ENCODE data around the gene ALOXE3.

ALOXE3 gene

DNA sequence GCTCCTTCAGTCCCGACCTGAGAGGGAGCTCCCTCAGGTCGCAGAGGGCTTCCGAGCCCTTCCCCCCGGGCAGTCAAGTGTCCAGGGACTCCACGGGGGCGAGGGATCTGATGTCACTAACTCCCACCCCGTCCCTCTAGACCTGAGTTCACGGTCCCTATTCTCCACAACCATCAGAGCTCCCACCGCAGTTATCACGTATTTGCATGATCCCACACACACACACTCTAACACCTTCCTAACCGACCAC lies 37.6 kb upstream of the ALOXE3 start:
- TF ChIP-seq FOXA1 (IDR thresholded peaks at IDR 0.05), result no peak
- TF ChIP-seq ARNT (IDR thresholded peaks at IDR 0.05), result no peak
- no peak for TF ChIP-seq FOXM1 (IDR thresholded peaks at IDR 0.05; ENCODE audit: borderline replicate concordance)
- TF ChIP-seq SP1 (IDR thresholded peaks at IDR 0.05), result no peak
- TF ChIP-seq NFRKB (IDR thresholded peaks at IDR 0.05), result no peak
- TF ChIP-seq ZNF384 (IDR thresholded peaks at IDR 0.05), result no peak
- TF ChIP-seq CTBP1 (IDR thresholded peaks at IDR 0.05; ENCODE audit: borderline replicate concordance), result no peak
- TF ChIP-seq LEF1 (IDR thresholded peaks at IDR 0.05; ENCODE audit: borderline replicate concordance), result no peak
- no peak for TF ChIP-seq BHLHE40 (IDR thresholded peaks at IDR 0.05; ENCODE audit: borderline replicate concordance)
- TF ChIP-seq SUZ12 (IDR thresholded peaks at IDR 0.05), result no peak
- no peak for TF ChIP-seq FOXK2 (IDR thresholded peaks at IDR 0.05)
- no peak for TF ChIP-seq ELF4 (IDR thresholded peaks at IDR 0.05)
- TF ChIP-seq TARDBP (IDR thresholded peaks at IDR 0.05), result no peak
- TF ChIP-seq, protein P1, sequence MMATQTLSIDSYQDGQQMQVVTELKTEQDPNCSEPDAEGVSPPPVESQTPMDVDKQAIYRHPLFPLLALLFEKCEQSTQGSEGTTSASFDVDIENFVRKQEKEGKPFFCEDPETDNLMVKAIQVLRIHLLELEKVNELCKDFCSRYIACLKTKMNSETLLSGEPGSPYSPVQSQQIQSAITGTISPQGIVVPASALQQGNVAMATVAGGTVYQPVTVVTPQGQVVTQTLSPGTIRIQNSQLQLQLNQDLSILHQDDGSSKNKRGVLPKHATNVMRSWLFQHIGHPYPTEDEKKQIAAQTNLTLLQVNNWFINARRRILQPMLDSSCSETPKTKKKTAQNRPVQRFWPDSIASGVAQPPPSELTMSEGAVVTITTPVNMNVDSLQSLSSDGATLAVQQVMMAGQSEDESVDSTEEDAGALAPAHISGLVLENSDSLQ (IDR thresholded peaks at IDR 0.05), result no peak
- TF ChIP-seq HDGF (IDR thresholded peaks at IDR 0.05; ENCODE audit: borderline replicate concordance), result no peak
- TF ChIP-seq L3MBTL2 (conservative IDR thresholded peaks at IDR 0.05), result no peak
- CTCF ChIA-PET, result interaction anchor here (1.1 kb wide), 1 partner anchor 34 kb away, joined by 3 read pairs; no protein-coding TSS in a partner anchor
- DNase-seq (ENCODE audit: extremely low spot score), result no peak
- POLR2A ChIA-PET, result interaction anchor here (0.6 to 2.8 kb wide), 9 partner anchors 8 to 66 kb away, joined by 3 to 27 read pairs (median 8); partner anchors contain the start of genes AURKB, BORCS6 and HES7

DNA sequence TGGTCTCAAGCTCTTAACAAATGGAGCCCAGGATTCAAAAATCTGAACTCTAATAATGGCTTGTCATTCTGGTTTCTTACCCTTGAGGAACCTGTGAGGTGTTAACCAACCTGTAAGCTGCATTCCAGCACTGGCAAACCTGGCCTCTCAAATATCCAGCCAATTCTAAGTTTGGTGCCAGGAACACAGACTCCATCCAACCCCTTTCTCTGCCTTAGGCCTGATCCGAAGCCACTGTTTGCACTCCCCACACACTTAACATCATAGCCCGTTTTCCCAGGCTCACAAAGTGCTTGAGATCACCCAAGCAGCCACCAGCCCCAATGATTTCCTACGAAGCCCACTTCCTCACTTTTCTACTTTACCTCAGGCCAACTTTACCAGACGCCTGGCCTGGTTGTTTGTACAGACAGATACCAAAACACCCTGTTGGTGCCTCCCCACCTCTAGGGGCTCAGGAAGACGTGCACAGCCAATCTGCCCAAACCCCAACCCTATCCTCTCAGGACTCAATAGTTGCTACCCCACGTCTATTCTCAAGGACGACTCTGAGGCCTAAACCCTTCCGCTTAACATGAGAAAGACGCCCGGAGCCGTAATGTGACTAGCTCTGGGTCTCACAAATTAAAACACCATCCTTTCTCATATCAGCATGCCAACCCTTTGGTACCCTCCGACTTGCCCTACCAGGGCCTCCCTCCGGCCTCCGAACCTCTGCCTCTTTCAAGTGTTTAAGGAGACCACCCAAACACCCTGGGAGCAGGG lies 37.1 kb upstream of the ALOXE3 start:
- POLR2A ChIA-PET, result interaction anchor here (1.6 to 6.1 kb wide), 6 partner anchors 16 to 55 kb away, joined by 3 to 53 read pairs (median 12); partner anchors contain the start of genes AURKB, HES7 and TMEM107
- DNase-seq (ENCODE audit: extremely low spot score), result no peak
- CTCF ChIA-PET, result no interaction called here
- no peak for TF ChIP-seq BHLHE40 (IDR thresholded peaks at IDR 0.05; ENCODE audit: borderline replicate concordance)
- TF ChIP-seq, protein P1 (IDR thresholded peaks at IDR 0.05), result no peak
- TF ChIP-seq FOXM1 (IDR thresholded peaks at IDR 0.05; ENCODE audit: borderline replicate concordance), result no peak
- no peak for TF ChIP-seq TARDBP (IDR thresholded peaks at IDR 0.05)
- no peak for TF ChIP-seq CTBP1 (IDR thresholded peaks at IDR 0.05; ENCODE audit: borderline replicate concordance)
- no peak for TF ChIP-seq NFRKB (IDR thresholded peaks at IDR 0.05)
- TF ChIP-seq ZNF384 (IDR thresholded peaks at IDR 0.05), result no peak
- no peak for TF ChIP-seq SUZ12 (IDR thresholded peaks at IDR 0.05)
- no peak for TF ChIP-seq FOXA1 (IDR thresholded peaks at IDR 0.05)
- no peak for TF ChIP-seq ARNT (IDR thresholded peaks at IDR 0.05)
- TF ChIP-seq LEF1 (IDR thresholded peaks at IDR 0.05; ENCODE audit: borderline replicate concordance), result no peak
- TF ChIP-seq FOXK2 (IDR thresholded peaks at IDR 0.05), result no peak
- TF ChIP-seq HDGF (IDR thresholded peaks at IDR 0.05; ENCODE audit: borderline replicate concordance), result no peak
- TF ChIP-seq SP1 (IDR thresholded peaks at IDR 0.05), result no peak
- no peak for TF ChIP-seq L3MBTL2 (conservative IDR thresholded peaks at IDR 0.05)
- TF ChIP-seq ELF4 (IDR thresholded peaks at IDR 0.05), result no peak

DNA sequence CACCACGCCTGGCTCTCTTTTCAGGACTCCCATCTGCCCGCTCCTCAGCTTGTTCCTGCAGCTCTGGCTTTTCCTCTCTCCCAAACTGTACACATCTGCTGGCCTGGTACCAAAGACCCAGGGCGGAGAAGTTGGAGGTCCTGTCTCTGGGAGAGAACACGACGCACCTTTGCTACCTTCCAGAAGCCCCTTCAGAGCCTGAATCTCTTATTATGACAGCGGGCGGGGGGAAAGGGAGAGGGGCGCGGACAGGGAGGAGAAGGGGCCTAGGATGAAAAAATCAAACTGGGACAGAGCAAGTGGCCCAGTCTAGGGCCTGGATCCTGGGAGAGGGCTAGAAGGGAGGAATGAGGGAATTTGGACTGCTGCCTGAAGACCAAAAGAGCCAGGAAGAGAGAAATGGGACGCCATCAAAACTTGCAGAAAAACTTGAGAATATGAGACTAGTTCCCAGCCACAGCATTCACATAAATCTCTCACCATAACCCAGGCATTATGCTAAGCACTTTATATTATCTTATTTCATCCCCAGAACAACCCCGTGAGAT lies 36.4 kb upstream of the ALOXE3 start:
- ChIA-PET CTCF (no interaction called here), POLR2A (interaction anchor here (1.2 to 6.1 kb wide), 6 partner anchors 15 to 140 kb away, joined by 3 to 53 read pairs (median 4); partner anchors contain the start of genes CTC1, SLC25A35 and TMEM107)
- DNase-seq (ENCODE audit: extremely low spot score), result no peak
- TF ChIP-seq L3MBTL2 (conservative IDR thresholded peaks at IDR 0.05) (no peak), LEF1 (IDR thresholded peaks at IDR 0.05; ENCODE audit: borderline replicate concordance) (no peak), HDGF (IDR thresholded peaks at IDR 0.05; ENCODE audit: borderline replicate concordance) (no peak), CTBP1 (IDR thresholded peaks at IDR 0.05; ENCODE audit: borderline replicate concordance) (no peak), NFRKB (IDR thresholded peaks at IDR 0.05) (no peak), FOXK2 (IDR thresholded peaks at IDR 0.05) (no peak), FOXM1 (IDR thresholded peaks at IDR 0.05; ENCODE audit: borderline replicate concordance) (no peak), TARDBP (IDR thresholded peaks at IDR 0.05) (no peak), BHLHE40 (IDR thresholded peaks at IDR 0.05; ENCODE audit: borderline replicate concordance) (no peak), SP1 (IDR thresholded peaks at IDR 0.05) (no peak), FOXA1 (IDR thresholded peaks at IDR 0.05) (no peak), ARNT (IDR thresholded peaks at IDR 0.05) (no peak), SUZ12 (IDR thresholded peaks at IDR 0.05) (no peak), ZNF384 (IDR thresholded peaks at IDR 0.05) (no peak), ELF4 (IDR thresholded peaks at IDR 0.05) (no peak)
- TF ChIP-seq, protein P1 (IDR thresholded peaks at IDR 0.05), result no peak

DNA sequence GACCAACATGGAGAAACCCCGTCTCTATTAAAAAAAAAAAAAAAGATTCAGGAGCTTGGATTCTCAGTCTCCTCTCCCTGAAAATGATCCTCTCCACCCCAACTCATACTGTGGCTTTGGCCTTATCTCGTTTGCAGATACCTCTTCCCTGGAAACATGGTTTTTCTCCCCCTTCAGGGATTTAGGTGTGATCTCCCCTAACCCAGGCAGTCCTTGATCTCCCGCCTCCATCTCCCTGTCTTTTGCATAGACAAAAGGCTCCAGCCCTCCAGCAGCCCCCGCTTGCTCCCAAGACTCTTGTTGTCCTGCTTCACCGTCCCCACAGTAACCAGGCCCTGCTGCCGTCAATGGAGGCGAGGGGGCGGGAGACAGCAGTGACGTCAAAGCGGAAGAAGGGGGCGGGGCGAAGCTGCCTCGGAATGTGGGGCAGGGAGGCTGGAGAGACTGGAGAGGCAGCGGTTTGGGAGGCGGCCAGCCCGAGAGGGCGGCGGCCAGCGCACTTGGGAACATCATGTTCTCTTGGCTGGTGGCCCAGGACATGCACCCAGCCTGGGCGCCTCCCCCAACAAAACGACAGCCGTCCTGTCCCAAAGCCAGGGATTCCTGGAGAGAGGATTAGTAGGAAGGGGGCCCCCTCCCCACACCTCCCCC lies 35.8 kb upstream of the ALOXE3 start:
- ChIA-PET CTCF (interaction anchor here (0.6 kb wide), 1 partner anchor 399 kb away, joined by 4 read pairs; no protein-coding TSS in a partner anchor), POLR2A (interaction anchor here (1.2 to 6.1 kb wide), 7 partner anchors 15 to 141 kb away, joined by 3 to 53 read pairs (median 5); partner anchors contain the start of genes AURKB, CTC1, SLC25A35 and TMEM107)
- TF ChIP-seq L3MBTL2 (conservative IDR thresholded peaks at IDR 0.05), result peak; percentile 47; the same call in 1 of the 2 replicates
- TF ChIP-seq ELF4 (IDR thresholded peaks at IDR 0.05), result no peak
- peak; percentile 73 for DNase-seq (ENCODE audit: extremely low spot score)

DNA sequence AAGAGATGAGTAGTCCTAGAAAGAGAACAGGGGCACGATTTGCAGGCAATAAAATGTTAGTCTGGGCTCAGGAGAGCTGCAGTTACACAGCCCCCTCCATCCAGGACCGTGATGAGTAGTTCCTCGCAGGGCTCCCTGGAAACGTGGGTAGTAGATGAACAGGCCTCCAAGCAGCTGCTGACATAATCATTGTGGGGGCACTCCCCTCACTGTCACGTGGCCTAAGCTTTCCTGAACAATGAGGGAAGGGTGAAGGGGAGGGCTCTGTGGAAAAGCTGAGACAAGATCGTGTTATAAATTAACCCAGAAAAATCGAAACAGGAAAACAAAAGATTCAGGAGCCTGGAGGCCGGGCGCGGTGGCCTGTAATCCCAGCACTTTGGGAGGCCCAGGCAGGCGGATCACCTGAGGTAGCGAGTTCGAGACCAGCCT lies 35.2 kb upstream of the ALOXE3 start:
- ChIA-PET CTCF (interaction anchor here (0.6 kb wide), 2 partner anchors 37 to 399 kb away, joined by 4 read pairs; partner anchors contain the start of gene BORCS6), POLR2A (interaction anchor here (1.2 to 6.1 kb wide), 6 partner anchors 14 to 142 kb away, joined by 4 to 53 read pairs (median 5); partner anchors contain the start of genes AURKB, CTC1 and SLC25A35)
- no peak for DNase-seq (ENCODE audit: extremely low spot score)
- no peak for TF ChIP-seq HDGF (IDR thresholded peaks at IDR 0.05; ENCODE audit: borderline replicate concordance)
- 0 out of 2 replicates have a peak, but pooled peaks have one; percentile 10 for TF ChIP-seq L3MBTL2 (conservative IDR thresholded peaks at IDR 0.05)
- TF ChIP-seq FOXK2 (IDR thresholded peaks at IDR 0.05), result no peak
